ENCODE results near the gene CITED1.

The CITED1 gene

GRCh38 chrX:72269671-72270251 lies 36.0 kb downstream of the CITED1 start:
- DNase-seq, result no peak

GRCh38 chrX:72268597-72269365 lies 36.9 kb downstream of the CITED1 start:
- DNase-seq, result no peak

GRCh38 chrX:72265263-72265662 lies 40.5 kb downstream of the CITED1 start:
- DNase-seq, result no peak

GRCh38 chrX:72262077-72262476 lies 43.6 kb downstream of the CITED1 start:
- no peak for DNase-seq

GRCh38 chrX:72260448-72260847 lies 45.3 kb downstream of the CITED1 start:
- DNase-seq, result no peak

GRCh38 chrX:72258174-72258573 lies 47.5 kb downstream of the CITED1 start:
- no peak for DNase-seq

DNA sequence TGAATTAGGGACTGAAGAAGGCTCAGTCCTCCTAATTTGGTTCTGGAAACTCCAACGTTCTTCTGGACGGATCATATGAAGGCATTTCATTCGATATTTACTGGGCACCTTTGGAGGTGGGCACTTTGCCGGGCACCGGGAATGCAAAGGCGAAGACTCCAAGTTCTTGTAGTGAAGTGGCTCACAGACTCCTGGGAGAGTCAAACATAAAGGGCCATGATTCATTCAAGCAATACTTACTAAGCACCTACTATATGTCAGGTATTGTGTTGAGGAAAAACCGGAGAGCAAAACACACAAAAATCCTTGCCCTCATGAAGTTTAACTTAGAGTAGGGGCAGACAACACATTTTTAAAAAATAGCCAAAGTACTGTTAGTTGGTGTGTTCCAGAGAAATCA lies 49.9 kb downstream of the CITED1 start:
- DNase-seq, result no peak

GRCh38 chrX:72255445-72255844 lies 50.3 kb downstream of the CITED1 start:
- DNase-seq, result no peak

GRCh38 chrX:72254816-72255215 lies 50.9 kb downstream of the CITED1 start:
- DNase-seq, result no peak

GRCh38 chrX:72253686-72254085 lies 52.0 kb downstream of the CITED1 start:
- no peak for DNase-seq

Data from bone marrow (tissue), 2 donors.